HG03108 (cell line): Measurements from ENCODE around the gene SSTR5.

Experiments used
- ATAC-seq: cut with Tn5 transposase; IDR thresholded peaks from one replicate; pipeline ENCODE4 v1.9.1; 2021; ENCODE audit warnings: moderate library complexity; ENCODE audit not compliant: unreplicated experiment

The SSTR5 gene

DNA sequence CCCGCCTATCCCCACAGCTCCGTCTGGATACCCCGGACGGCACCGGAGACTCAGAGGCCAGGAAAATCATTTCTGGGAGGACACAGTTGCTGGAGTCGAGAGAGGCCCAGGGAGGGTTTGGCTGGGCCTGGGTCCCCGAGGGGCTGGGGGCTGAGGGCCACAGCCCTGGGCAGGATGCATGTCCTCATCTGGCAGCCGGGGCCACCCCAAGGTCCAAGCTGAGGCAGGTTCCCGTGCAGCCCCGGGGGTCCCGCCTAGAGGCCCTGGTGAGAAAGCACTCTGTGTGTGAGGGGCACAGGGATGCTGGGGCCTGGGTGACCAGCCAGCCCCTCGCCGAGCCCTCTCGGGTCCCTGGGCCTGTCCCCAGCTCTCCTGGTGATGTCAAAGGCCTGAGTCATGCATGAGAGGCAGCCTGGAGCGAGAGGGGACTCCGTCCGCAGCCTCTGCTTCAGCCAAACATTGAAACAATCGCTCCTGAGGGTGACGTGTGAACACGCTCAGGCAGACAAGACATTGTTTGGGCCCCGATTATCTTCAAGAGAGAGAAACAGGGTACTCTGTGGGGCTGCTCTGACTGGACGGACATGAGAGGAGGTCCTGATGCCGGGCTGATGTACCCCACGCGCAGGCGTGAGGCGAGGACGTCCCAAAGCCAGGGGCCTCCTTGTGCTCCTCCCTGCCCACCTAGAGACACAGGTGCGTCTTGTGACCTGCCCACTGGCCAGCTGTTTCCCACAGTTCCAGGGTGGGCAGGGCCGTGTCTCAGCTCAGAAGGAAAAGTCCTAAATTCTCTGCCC, 49.3 kb downstream of the SSTR5 start:
- ATAC-seq = no peak

DNA sequence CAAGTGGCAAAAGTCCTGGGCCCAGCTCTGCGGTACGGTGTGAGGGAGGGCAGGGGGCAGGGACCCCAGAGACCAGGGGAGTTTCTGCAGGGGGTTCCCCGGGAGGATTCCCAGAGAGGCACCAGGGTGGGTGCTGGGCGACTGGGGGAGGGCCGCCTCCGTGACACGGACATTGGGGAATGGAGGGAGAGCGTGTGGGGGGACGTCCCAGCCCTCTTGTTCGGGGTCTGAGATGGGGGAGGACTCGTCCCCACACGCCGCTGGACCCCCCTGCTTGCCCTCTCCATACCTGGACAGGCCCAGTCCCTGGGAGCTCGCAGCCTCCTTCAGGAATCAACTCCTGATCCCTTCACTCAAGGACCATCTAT, 49.8 kb downstream of the SSTR5 start:
- ATAC-seq = no peak

DNA sequence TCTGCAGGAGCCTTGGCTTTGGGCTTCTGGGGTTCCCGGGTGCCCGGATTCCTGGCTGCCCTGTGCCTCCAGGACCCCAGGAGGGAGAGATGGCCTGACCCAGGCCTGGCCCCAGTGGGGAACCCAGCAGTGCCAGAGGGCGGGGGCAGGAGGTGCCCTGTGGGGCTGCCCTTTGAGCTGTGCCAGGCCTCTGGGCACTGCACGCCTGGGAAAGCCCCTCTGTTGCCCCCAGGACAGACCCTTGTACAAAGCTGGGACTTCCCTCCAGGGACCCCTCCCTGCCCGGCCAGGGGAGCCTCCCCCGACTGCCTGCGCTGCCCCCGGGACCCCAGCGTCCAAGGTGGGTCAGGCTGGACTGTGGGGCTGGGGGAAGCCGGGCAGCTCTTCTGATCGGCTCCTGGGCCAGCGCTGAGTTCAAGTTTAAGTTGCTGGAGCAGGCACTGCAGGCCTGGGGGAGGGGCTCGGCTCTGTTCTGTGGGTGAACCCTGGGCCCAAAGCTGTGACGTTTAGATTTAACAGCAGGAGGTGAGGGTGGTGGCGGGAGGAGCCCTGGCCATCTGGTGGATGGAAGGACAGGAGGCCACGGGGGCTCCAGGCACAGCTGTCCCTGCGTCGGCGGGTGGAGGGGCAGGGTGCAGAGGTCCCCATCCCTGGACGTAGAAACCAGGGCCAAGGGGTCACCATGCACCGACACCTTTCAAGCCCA, 51.1 kb downstream of the SSTR5 start:
- ATAC-seq = no peak

DNA sequence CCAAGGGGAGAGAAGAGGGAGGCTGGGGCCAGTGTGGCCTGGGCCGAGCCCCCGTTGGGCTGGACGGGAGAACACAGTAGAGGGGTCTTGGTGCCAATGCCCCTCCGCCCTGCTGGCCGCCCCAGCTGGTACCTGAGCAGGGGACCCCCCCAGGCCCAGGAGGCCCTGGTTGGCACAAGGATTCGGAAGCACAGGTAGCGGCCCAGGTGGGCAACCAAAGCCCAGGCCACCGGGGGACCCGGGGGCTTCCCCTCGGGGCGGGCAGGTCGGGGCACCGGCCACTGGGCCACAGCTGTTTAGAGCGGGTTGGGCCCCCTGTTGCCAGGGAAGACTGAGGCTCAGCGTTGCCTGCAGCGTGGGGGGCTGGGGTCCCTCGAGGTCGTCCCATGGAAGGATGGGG, 51.7 kb downstream of the SSTR5 start:
- ATAC-seq = no peak

DNA sequence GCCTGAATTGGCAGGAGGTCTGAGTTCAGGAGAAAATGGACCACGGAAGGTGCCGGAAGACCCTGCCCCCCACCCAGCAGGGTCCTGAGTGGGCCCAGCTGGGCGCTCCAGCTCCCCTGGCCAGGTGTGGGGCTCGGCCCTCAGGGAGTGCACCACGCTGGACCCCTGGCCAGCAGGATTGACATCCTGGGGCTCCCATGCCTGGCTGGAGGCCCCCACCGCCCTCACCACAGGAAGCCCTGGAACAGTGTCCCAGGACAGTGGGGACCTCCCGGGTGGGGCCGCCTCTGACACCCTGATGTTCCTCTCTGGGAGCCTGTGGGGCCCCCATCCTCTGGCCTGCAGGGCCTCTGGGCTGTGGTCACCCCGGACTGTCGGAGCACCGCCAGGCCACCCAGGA, 52.2 kb downstream of the SSTR5 start:
- no peak for ATAC-seq

DNA sequence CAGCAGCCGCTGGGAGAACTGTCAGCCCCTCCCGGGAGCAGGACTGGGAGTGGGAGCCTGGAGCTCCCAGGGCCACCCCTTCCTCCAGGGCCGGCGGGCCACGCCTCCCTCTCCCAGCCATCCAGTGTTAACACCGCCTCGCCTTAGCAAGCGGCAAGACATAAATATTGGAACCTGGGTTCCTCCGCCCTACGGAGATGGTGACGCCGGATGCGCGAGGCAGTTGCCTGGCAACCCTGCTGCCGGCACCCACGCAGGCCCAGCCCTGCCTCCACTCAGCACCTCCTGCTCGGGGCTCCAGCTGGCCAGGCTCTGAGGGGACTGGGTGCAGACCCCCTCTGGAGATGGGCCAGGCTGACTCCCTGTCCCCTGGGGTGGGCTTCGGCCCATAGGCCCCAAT, 52.9 kb downstream of the SSTR5 start:
- no peak for ATAC-seq

DNA sequence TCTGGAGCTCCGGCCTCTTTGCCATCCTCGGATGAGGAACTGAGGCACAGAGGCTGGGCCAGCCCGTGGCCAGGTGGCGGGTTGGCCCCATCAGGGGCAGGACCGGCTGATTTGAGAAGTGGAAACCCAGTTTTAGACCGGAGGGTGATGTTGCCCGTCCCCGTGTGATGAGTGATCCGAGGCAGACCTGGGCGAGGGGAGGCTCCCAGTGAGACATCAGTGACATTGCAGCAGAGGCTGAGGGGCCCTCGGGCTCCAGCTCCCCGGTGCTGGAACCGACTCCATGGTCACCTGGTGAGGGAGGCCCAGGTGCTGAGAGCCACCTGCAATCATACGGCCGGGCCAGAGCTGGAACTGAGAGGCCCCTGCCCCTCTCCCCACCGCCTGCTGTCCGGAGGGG, 53.5 kb downstream of the SSTR5 start:
- ATAC-seq = no peak

DNA sequence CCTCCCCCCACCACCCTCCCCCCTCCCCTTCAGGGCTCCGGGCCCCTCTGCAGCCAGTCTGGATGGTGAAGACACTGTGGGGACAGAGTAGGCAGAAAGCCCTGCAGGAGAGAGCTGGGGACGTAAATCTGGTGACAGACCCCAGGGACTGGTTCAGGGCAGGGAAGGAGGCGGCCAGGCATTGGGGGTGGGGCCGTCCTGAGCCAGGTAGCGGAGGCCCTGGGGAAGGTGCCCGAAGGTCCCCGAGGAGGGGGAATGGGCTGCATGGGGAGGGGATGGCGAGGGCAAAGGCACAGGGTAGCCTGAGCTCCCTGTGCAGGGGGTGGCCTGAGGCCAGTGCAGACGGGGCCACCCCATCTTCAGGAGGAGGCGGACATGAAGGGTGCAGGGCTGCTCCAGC, 54.0 kb downstream of the SSTR5 start:
- ATAC-seq = no peak

DNA sequence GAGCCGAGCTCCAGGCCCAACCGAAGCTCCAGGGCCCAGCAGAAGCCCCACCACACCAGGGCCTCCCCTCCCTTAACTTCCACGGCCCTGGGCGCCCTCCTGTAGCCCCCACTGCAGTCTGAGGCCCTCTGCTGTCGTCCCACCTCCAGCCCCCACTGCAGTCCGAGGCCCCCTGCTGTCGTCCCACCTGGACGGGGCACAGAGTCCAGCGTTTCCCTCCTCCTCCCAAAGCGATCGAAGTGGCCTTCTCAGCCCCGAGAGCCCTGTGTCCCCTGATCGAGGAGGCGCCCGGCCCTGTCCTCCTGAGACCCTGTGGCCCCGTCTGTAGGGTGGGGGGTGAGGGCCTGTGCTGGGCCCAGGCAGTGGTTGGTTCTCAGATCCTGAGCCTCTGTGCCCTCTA, 54.6 kb downstream of the SSTR5 start:
- no peak for ATAC-seq

DNA sequence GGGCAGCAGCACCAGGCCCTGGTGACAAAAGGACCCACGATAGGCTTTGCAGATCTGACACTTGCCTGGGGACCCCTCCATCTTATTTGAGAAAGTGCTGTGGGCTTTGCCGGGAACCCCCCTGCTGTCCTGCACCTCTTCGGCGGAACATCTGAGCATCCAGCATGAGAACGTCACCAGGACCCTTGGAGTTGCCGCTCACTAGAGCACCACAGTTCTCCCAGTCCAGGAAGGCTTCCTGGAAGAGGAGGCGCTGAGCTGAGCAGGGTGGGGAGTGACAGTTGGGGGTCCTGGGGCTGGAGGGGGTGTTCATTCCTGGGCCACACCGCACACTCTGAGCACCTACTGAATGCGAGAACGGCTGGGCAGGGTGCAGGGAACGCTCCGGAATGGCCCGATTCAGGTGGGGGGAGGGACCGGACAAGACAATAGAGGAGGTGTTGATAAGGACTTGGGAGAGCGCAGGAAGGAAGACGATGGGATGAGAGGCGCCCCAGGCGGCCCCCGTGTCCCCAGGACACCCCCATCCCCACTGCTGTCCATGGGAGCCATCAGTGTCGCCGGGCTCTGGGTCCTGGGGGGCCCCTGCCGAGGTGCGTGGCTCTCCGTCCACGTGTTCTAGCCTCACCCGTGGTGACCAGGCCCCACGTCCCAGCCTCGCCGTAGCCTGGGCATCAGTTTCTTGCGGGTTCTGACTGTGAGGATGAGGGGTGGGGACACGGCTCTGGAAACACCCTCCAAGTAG, 55.6 kb downstream of the SSTR5 start:
- no peak for ATAC-seq

DNA sequence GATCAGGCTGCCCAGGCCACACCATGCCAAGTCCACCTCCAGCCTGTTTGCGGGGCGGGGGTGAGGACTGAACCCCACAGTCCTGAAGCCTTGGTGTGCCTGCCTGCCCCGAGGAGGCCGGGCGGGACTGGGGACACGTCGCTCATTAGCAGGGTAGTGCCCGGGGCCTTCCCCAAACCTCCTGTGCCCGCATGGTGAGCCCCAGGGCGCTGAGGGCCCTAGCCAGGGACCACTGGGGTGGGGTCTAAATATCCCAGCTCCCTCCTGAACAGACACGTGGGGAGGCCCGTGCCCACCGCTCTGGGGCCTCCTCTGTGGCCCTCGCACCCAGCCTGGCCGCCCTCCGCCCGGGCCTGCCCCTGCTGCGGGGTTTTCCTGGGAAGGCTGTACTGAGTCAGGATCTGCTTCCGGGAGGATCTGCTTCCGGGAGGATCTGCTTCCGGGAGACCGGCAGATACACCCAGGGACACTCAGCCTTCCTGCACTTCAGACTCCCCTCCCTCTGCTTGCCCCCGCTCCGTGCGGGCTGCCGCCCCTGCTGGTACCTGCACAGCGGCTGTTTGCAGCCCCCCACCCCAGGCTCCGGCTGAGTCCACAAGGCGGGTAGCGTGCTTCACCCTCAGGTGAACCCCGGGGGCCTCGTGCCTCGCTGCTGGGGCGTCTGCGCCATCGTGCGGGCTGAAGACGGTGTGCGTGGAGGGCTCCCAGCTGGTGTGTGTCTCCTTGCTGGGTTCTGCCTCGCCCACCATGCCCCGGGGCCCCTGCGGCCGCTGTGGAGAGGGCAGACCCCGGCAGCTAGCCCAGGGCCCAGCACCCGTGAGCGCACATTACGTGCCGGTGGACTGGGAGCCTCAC, 56.8 kb downstream of the SSTR5 start:
- no peak for ATAC-seq

DNA sequence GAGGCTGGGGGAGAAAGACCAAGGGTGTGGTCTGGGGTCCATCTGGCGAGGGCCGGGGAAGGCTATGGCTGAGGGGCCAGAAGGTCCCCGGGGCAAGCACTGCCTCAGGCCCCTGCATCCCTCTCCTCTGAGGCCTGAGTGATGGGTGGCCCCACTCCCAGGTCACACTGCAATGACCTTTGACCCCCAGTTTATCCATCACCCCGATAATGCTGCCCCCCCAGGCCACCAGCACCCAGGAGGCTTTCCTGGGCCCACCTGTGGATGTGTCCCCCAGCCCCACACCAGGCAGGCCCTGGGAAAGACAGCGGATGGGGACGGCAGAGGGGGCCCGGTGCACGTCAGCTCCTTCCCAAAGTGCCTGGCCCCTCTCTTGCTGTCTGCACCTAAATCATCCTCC, 57.8 kb downstream of the SSTR5 start:
- no peak for ATAC-seq
